Endothelial cell of umbilical vein (primary cell): ENCODE results near the gene SLC16A5. TPM values are rescaled to one million over a fixed set of nuclear protein-coding genes. Genes with fewer than 3 reads are reported as not detected.

Source experiments
- BruUV-seq: library from RNA; stranded (reverse); fragments of 400-500 nt; replicated peaks from 2 replicates; lab custom pipeline; 2021; lab: Mats Ljungman, UMichigan
- CTCF ChIA-PET: fragments of 300-600, 350-600 bp; sonication (Branson Sonifier 250); formaldehyde crosslinking; loops from one replicate; lab custom pipeline; 2021; ENCODE audit warnings: antibody characterized with exemption, inconsistent platforms; lab: Charles Lee
- POLR2A ChIA-PET: fragments of 300-600, 350-600 bp; sonication (Branson Sonifier 250); formaldehyde crosslinking; loops from one replicate; lab custom pipeline; 2021; ENCODE audit warnings: antibody characterized with exemption, inconsistent platforms; lab: Charles Lee
- DNase-seq: peaks from one replicate; pipeline ENCODE4 v3.0.0-alpha.2; 2011; ENCODE audit warnings: low read depth, low spot score
- FAIRE-seq: peaks from 2 replicates; lab custom pipeline; 2011; peaks lifted over from hg19 to GRCh38; lab: Jason Lieb, UNC
- H2AFZ ChIP-seq: 2 replicates; pipeline ENCODE4 v1.6.0; 2012; ENCODE audit warnings: low read depth, low read length, control low read depth, inconsistent platforms
- H3K27ac ChIP-seq: 2 replicates; pipeline ENCODE4 v1.5.1; 2011; ENCODE audit warnings: low read depth, mild to moderate bottlenecking, control low read depth, low read length, moderate library complexity; ENCODE audit not compliant: insufficient read depth
- H3K27me3 ChIP-seq, 2 experiments: 2 replicates each; pipeline versions ENCODE4 v1.6.0 to v1.6.1; 2011; ENCODE audit warnings: low read length in 2 of 2, mixed read lengths in 1 of 2; ENCODE audit not compliant: control insufficient read depth in 2 of 2, insufficient read depth in 2 of 2
- H3K36me3 ChIP-seq, 2 experiments: 2 replicates in 1 of 2; 3 replicates in 1 of 2; pipeline ENCODE4 v1.5.1; 2011; ENCODE audit warnings: low read length in 2 of 2, mild to moderate bottlenecking in 1 of 2, moderate library complexity in 1 of 2; ENCODE audit not compliant: control insufficient read depth in 2 of 2, insufficient read depth in 2 of 2; ENCODE audit errors: extremely low read depth in 1 of 2
- H3K4me1 ChIP-seq: 3 replicates; pipeline ENCODE4 v1.5.1; 2011; ENCODE audit warnings: mild to moderate bottlenecking, low read length; ENCODE audit not compliant: control insufficient read depth, insufficient read depth; ENCODE audit errors: extremely low read depth
- H3K4me2 ChIP-seq: 2 replicates; pipeline ENCODE4 v1.6.1; 2011; ENCODE audit warnings: low read length, control low read depth, mixed read lengths; ENCODE audit not compliant: insufficient read depth
- H3K4me3 ChIP-seq, 3 experiments: fragments of 200-600 bp in 1 of 3; sonication (generic), shearing (Covaris generic) in 1 of 3; replicated peaks in 1 of 3; 2 replicates each; pipeline ENCODE4 v1.5.1; 2011 to 2016; ENCODE audit warnings: control low read depth in 3 of 3, low read length in 3 of 3, mild to moderate bottlenecking in 2 of 3, inconsistent platforms in 1 of 3, low read depth in 1 of 3, moderate library complexity in 1 of 3; ENCODE audit not compliant: insufficient read depth in 1 of 3
- H3K79me2 ChIP-seq: 2 replicates; pipeline ENCODE4 v1.6.0; 2012; ENCODE audit warnings: low read length, inconsistent platforms; ENCODE audit not compliant: control insufficient read depth, insufficient read depth
- H3K9ac ChIP-seq: replicated peaks from 2 replicates; pipeline ENCODE3; 2011; ENCODE audit warnings: low read length, control low read depth; ENCODE audit not compliant: insufficient read depth; ENCODE audit errors: extremely low read depth
- H3K9me1 ChIP-seq: replicated peaks from 3 replicates; pipeline ENCODE4 v1.6.0; 2011; ENCODE audit warnings: mild to moderate bottlenecking, low read length; ENCODE audit not compliant: control insufficient read depth, insufficient read depth; ENCODE audit errors: extremely low read depth
- H3K9me3 ChIP-seq: replicated peaks from 2 replicates; pipeline ENCODE4 v1.5.1; 2012; ENCODE audit warnings: low read length, inconsistent platforms; ENCODE audit not compliant: control insufficient read depth, insufficient read depth
- H4K20me1 ChIP-seq: replicated peaks from 2 replicates; pipeline ENCODE3; 2011; ENCODE audit warnings: mild to moderate bottlenecking, low read length; ENCODE audit not compliant: control insufficient read depth, insufficient read depth; ENCODE audit errors: extremely low read depth
- FOS ChIP-seq: IDR thresholded peaks from 2 replicates; pipeline ENCODE4 v1.6.1; 2011; ENCODE audit warnings: mild to moderate bottlenecking, low read length, moderate library complexity, borderline replicate concordance; ENCODE audit not compliant: insufficient read depth
- MAX ChIP-seq: IDR thresholded peaks from 2 replicates; pipeline ENCODE4 v1.6.1; 2011; ENCODE audit not compliant: insufficient read depth, insufficient read length
- MYC ChIP-seq: IDR thresholded peaks from one replicate; pipeline ENCODE4 v1.6.1; 2011; ENCODE audit warnings: mild to moderate bottlenecking, low read depth, low read length
- POLR2A ChIP-seq: IDR thresholded peaks from 2 replicates; pipeline ENCODE4 v1.6.1; 2012; ENCODE audit warnings: low read depth, mild to moderate bottlenecking, control low read depth, low read length
- POLR2AphosphoS5 ChIP-seq: IDR thresholded peaks from 2 replicates; pipeline ENCODE4 v1.6.1; 2012; ENCODE audit warnings: low read depth, mild to moderate bottlenecking, control low read depth, low read length, moderate library complexity; ENCODE audit not compliant: insufficient read depth
- dilution Hi-C: fragments of 300-500 bp; cut with MboI; formaldehyde crosslinking; loops from one replicate; pipeline ENCODE4 v1.15.0; 2019; ENCODE audit warnings: low sequenced_read_pairs; ENCODE audit not compliant: extremely low pct_ligation_motif_present
- intact Hi-C: fragments of 100-400 bp; cut with micrococcal nuclease; formaldehyde crosslinking; loops from one replicate; pipeline ENCODE4 v1.10.0; 2022
- polyA plus RNA-seq, 4 experiments: library from polyadenylated mRNA; depleted of rRNA in 3 of 4; stranded (reverse) in 3 of 4; unstranded in 1 of 4; fragments of >200 nt; gene quantifications; 2 replicates each; pipeline versions ENCODE4 v1.2.1 to v1.2.3, GENCODE V29; 2011 to 2012; ENCODE audit warnings: missing spikeins in 1 of 4
- total RNA-seq: library from RNA; stranded (reverse); gene quantifications from 2 replicates; pipeline ENCODE4 v1.2.3, GENCODE V29; 2021

SLC16A5 gene
- total and polyA plus RNA-seq, 2 donors (not counting 3 experiments of a cell fraction or from before 2014, with no cell fraction given), result 16.4 to 23.3 TPM

GRCh38 chr17:75109407-75110233 lies 21.9 kb downstream of the SLC16A5 start, which contains the start of gene ARMC7:
Gene ARMC7, plus strand, starts transcription at chr17:75109969. Its CDS starts 320 bp downstream, at chr17:75110289.
- H3K27me3 ChIP-seq, result no peaks in the 10 kb centered on the region
- no peaks in the 10 kb centered on the region for H4K20me1 ChIP-seq
- H3K9ac ChIP-seq, result peak within 1 kb of the TSS; percentile 36
- peaks cover 24% of the 10 kb centered on the region for H3K4me1 ChIP-seq
- dilution Hi-C loops, result no loop called here
- H3K27ac ChIP-seq, result no peak within 1 kb of the TSS
- H3K4me3 ChIP-seq, result peak within 1 kb of the TSS; percentile 71 to 74 (median 73)
- H3K4me2 ChIP-seq, result peak within 1 kb of the TSS; percentile 57
- no peaks in the 10 kb centered on the region for H3K79me2 ChIP-seq
- peak within 1 kb of the TSS; percentile 89 for H2AFZ ChIP-seq
- FAIRE-seq (peak; percentile 94), DNase-seq (peak; percentile 81)
- CTCF ChIA-PET, result interaction anchor here (0.6 to 4.3 kb wide), 10 partner anchors 15 to 161 kb away, joined by 3 to 37 read pairs (median 5); partner anchors contain the start of gene MIF4GD
- POLR2A ChIA-PET, result interaction anchor here (0.9 to 1.1 kb wide), 2 partner anchors 33 to 78 kb away, joined by 3 to 7 read pairs; no protein-coding TSS in a partner anchor
- no peak for TF ChIP-seq FOS
- no peak for TF ChIP-seq MYC
- TF ChIP-seq POLR2AphosphoS5, result peak; percentile 89
- TF ChIP-seq POLR2A, result peak; percentile 92
- no peak for TF ChIP-seq MAX
- BruUV-seq, result no TSS peak
- no peaks in the 10 kb centered on the region for H3K9me3 ChIP-seq
- intact Hi-C loops, result loop anchor here (5.0 kb wide), 2 partner anchors 62 to 73 kb away; partner anchors contain the start of genes ATP5PD, KCTD2 and SUMO2
- H3K36me3 ChIP-seq, result no peaks in the 10 kb centered on the region
- no peaks in the 10 kb centered on the region for H3K9me1 ChIP-seq
